Neural progenitor cell (in vitro differentiated cells): Measurements from ENCODE around the gene NXNL2. TPM values are rescaled to one million over a fixed set of nuclear protein-coding genes. Genes with fewer than 3 reads are reported as not detected.
A peak's percentile ranks its signal among the peaks of the same experiment; 100 is the strongest.

ENCODE experiments used
- DNase-seq: peaks from one replicate; pipeline ENCODE4 v3.0.0-alpha.2; 2016; ENCODE audit warnings: low spot score
- H2AFZ ChIP-seq: fragments of 200-600 bp; sonication (generic); replicated peaks from 2 replicates; pipeline ENCODE4 v1.6.1; 2016; ENCODE audit warnings: antibody characterized with exemption
- H3F3A ChIP-seq: fragments of 200-600 bp; sonication (generic); 2 replicates; pipeline ENCODE4 v1.6.1; 2016; ENCODE audit warnings: antibody characterized with exemption, low read depth
- H3K27ac ChIP-seq: fragments of 200-600 bp; sonication (generic); 2 replicates; pipeline ENCODE4 v1.5.1; 2016; ENCODE audit warnings: mild to moderate bottlenecking
- H3K27me3 ChIP-seq: fragments of 200-600 bp; sonication (generic); 2 replicates; pipeline ENCODE4 v1.6.1; 2016; ENCODE audit warnings: mild to moderate bottlenecking, moderate library complexity
- H3K36me3 ChIP-seq: fragments of 200-600 bp; sonication (generic); 2 replicates; pipeline ENCODE4 v1.5.1; 2016
- H3K4me1 ChIP-seq: fragments of 200-600 bp; sonication (generic); 2 replicates; pipeline ENCODE4 v1.6.1; 2016; ENCODE audit warnings: mixed run types
- H3K4me2 ChIP-seq: fragments of 200-600 bp; sonication (generic); 2 replicates; pipeline ENCODE4 v1.6.1; 2016
- H3K4me3 ChIP-seq: fragments of 200-600 bp; sonication (generic); 2 replicates; pipeline ENCODE4 v1.5.1; 2016
- H3K79me2 ChIP-seq: fragments of 200-600 bp; sonication (generic); 2 replicates; pipeline ENCODE4 v1.6.1; 2016; ENCODE audit warnings: low read depth
- H3K9ac ChIP-seq: fragments of 200-600 bp; sonication (generic); 2 replicates; pipeline ENCODE4 v1.6.1; 2016
- H3K9me3 ChIP-seq: fragments of 200-600 bp; sonication (generic); 2 replicates; pipeline ENCODE4 v1.5.1; 2016; ENCODE audit warnings: low read depth
- H4K20me1 ChIP-seq: fragments of 200-600 bp; sonication (generic); 2 replicates; pipeline ENCODE4 v1.6.1; 2016; ENCODE audit warnings: low read depth
- H3K27ac Mint-ChIP-seq: 3 replicates; pipeline ENCODE4 v1.8.0; 2021; ENCODE audit warnings: mixed read lengths
- H3K27me3 Mint-ChIP-seq: 2 replicates; pipeline ENCODE4 v1.8.0; 2022; ENCODE audit warnings: low read depth, mild to moderate bottlenecking, inconsistent platforms, moderate library complexity, mixed read lengths; ENCODE audit not compliant: insufficient read depth
- H3K36me3 Mint-ChIP-seq: 3 replicates; pipeline ENCODE4 v1.8.0; 2021; ENCODE audit warnings: mixed read lengths
- H3K4me1 Mint-ChIP-seq: 3 replicates; pipeline ENCODE4 v1.8.0; 2021; ENCODE audit warnings: mixed read lengths
- H3K4me3 Mint-ChIP-seq: 3 replicates; pipeline ENCODE4 v1.8.0; 2021; ENCODE audit warnings: mild to moderate bottlenecking, moderate library complexity, mixed read lengths
- H3K9me3 Mint-ChIP-seq: 3 replicates; pipeline ENCODE4 v1.8.0; 2020; ENCODE audit warnings: mixed read lengths
- EZH2 ChIP-seq: fragments of 200-600 bp; sonication (generic); IDR thresholded peaks from 2 replicates; pipeline ENCODE4 v1.6.1; 2017; ENCODE audit warnings: antibody characterized with exemption, mild to moderate bottlenecking, moderate library complexity
- EZH2phosphoT487 ChIP-seq: fragments of 200-600 bp; sonication (generic); IDR thresholded peaks from 2 replicates; pipeline ENCODE4 v1.6.1; 2017; ENCODE audit warnings: antibody characterized with exemption
- total RNA-seq: library from RNA; depleted of rRNA; stranded (reverse); fragments of >200 nt; gene quantifications from 2 replicates; pipeline ENCODE4 v1.2.3, GENCODE V29; 2015; ENCODE audit warnings: low replicate concordance
- TF ChIP-seq, protein P1 (sequence below): fragments of 200-600 bp; sonication (generic); IDR thresholded peaks from 2 replicates; pipeline ENCODE4 v1.5.1; 2017; ENCODE audit warnings: antibody characterized with exemption, mild to moderate bottlenecking

The NXNL2 gene
- total RNA-seq, 1 donor from 2014 or later, result 0.32 TPM

DNA sequence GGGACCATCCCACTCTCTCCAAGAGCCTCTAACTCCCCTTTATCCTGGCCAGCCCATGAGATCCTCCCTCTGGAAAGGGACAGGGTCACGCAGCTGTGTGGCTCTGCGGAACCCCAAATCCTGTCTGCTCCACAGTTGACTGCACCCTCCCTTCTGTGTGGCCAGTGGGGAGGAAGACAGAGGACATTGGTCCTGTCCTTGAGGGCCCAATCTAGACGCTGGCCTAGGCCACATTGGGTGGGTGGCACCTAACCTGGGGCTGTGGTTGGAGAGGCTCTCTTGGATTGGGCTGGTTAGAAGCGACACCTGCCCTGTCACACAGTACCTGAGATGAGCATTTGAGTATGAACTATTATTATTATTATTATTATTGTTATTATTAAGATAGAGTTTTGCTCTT, 12.6 kb upstream of the NXNL2 start:
- peaks cover 9% of the 10 kb centered on the region for H3K4me1 Mint-ChIP-seq
- H3K9me3 ChIP-seq, result no peaks in the 10 kb centered on the region
- no peak overlapping the region for H3K9ac ChIP-seq
- H2AFZ ChIP-seq, result no peak overlapping the region
- H3K9me3 Mint-ChIP-seq, result no peaks in the 10 kb centered on the region
- no peaks in the 10 kb centered on the region for H3F3A ChIP-seq
- H3K79me2 ChIP-seq, result no peaks in the 10 kb centered on the region
- H3K27me3 Mint-ChIP-seq, result no peaks in the 10 kb centered on the region
- H3K4me3 Mint-ChIP-seq, result no peak overlapping the region
- no peaks in the 10 kb centered on the region for H4K20me1 ChIP-seq
- no peaks in the 10 kb centered on the region for H3K36me3 ChIP-seq
- DNase-seq, result no peak
- TF ChIP-seq EZH2phosphoT487 (no peak), EZH2 (no peak)
- TF ChIP-seq, protein P1, sequence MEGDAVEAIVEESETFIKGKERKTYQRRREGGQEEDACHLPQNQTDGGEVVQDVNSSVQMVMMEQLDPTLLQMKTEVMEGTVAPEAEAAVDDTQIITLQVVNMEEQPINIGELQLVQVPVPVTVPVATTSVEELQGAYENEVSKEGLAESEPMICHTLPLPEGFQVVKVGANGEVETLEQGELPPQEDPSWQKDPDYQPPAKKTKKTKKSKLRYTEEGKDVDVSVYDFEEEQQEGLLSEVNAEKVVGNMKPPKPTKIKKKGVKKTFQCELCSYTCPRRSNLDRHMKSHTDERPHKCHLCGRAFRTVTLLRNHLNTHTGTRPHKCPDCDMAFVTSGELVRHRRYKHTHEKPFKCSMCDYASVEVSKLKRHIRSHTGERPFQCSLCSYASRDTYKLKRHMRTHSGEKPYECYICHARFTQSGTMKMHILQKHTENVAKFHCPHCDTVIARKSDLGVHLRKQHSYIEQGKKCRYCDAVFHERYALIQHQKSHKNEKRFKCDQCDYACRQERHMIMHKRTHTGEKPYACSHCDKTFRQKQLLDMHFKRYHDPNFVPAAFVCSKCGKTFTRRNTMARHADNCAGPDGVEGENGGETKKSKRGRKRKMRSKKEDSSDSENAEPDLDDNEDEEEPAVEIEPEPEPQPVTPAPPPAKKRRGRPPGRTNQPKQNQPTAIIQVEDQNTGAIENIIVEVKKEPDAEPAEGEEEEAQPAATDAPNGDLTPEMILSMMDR, result no peak
- H3K4me1 ChIP-seq, result peaks cover 6% of the 10 kb centered on the region
- H3K36me3 Mint-ChIP-seq, result no peaks in the 10 kb centered on the region
- no peak overlapping the region for H3K4me3 ChIP-seq
- H3K4me2 ChIP-seq, result no peak overlapping the region
- no peaks in the 10 kb centered on the region for H3K27me3 ChIP-seq
- H3K27ac Mint-ChIP-seq, result no peak overlapping the region
- no peak overlapping the region for H3K27ac ChIP-seq

DNA sequence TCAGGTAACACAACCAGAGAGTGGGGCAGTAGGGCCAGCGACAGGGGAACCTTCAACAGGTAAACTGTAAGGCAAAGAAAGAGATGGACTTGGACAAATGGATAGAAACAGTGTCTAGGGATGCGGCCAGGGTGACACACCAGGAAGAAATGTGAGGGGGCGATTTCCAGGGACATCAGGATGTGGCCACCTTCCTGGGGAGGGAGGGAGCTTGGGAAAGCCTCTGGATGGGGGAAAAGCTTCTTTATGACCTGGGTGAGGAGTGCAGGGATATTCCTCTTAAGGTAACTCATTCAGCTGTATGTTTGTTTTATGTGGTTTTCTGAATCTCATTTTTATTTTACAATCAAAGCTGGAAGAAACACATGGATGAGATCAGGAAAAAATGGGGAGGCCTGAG, 11.9 kb upstream of the NXNL2 start:
- Mint-ChIP-seq H3K4me3 (peak overlapping the region; percentile 15), H3K27me3 (no peaks in the 10 kb centered on the region), H3K27ac (no peak overlapping the region), H3K36me3 (no peaks in the 10 kb centered on the region), H3K9me3 (no peaks in the 10 kb centered on the region), H3K4me1 (peaks cover 11% of the 10 kb centered on the region)
- Histone ChIP-seq H2AFZ (no peak overlapping the region), H3F3A (no peaks in the 10 kb centered on the region), H3K9ac (no peak overlapping the region), H4K20me1 (no peaks in the 10 kb centered on the region), H3K27ac (no peak overlapping the region), H3K4me3 (no peak overlapping the region), H3K27me3 (no peaks in the 10 kb centered on the region), H3K4me1 (peaks cover 6% of the 10 kb centered on the region), H3K9me3 (no peaks in the 10 kb centered on the region), H3K36me3 (no peaks in the 10 kb centered on the region), H3K79me2 (no peaks in the 10 kb centered on the region), H3K4me2 (no peak overlapping the region)
- TF ChIP-seq, protein P1, result no peak
- no peak for TF ChIP-seq EZH2
- no peak for TF ChIP-seq EZH2phosphoT487
- DNase-seq, result no peak

DNA sequence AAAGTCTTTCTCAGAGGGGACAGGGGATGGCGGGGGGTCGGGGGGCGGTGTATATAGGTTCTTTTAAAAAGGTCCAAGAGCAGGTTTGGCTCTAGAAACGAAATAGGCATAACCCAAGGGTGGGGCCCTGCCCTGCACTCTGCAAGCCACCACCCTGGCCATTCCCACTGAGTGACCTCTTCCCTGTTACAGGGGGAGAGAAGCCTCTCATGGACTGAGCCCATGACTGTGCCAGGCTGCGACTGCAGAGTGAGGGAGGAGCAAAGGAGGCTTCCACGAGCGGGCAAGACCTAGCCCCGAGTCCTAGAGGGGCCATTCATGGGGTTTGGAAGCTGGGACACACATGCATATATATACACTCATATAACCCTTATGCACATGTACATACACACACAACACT, 10.1 kb upstream of the NXNL2 start:
- H3K36me3 Mint-ChIP-seq, result no peaks in the 10 kb centered on the region
- Histone ChIP-seq H3K4me2 (no peak overlapping the region), H3K79me2 (no peaks in the 10 kb centered on the region), H3K4me3 (no peak overlapping the region), H3K4me1 (peaks cover 6% of the 10 kb centered on the region), H3K9ac (no peak overlapping the region), H2AFZ (no peak overlapping the region), H3K27me3 (no peaks in the 10 kb centered on the region), H4K20me1 (no peaks in the 10 kb centered on the region), H3F3A (no peaks in the 10 kb centered on the region), H3K27ac (no peak overlapping the region), H3K36me3 (no peaks in the 10 kb centered on the region), H3K9me3 (no peaks in the 10 kb centered on the region)
- no peak overlapping the region for H3K27ac Mint-ChIP-seq
- no peaks in the 10 kb centered on the region for H3K9me3 Mint-ChIP-seq
- no peaks in the 10 kb centered on the region for H3K27me3 Mint-ChIP-seq
- TF ChIP-seq, protein P1, result no peak
- no peak for TF ChIP-seq EZH2phosphoT487
- TF ChIP-seq EZH2, result no peak
- DNase-seq, result no peak
- H3K4me1 Mint-ChIP-seq, result peaks cover 15% of the 10 kb centered on the region
- H3K4me3 Mint-ChIP-seq, result no peak overlapping the region
